Activated T-cell treated with anti-CD3 and anti-CD28 coated beads for 1 hour (primary cell): ENCODE data around the gene DGKB.
"Not testable (repeated sequence)": the region's sequence is repeated elsewhere in the genome, so short reads cannot be mapped to it uniquely, and the experiment has no call there.

Experiments
- DNase-seq: peaks from one replicate; pipeline ENCODE4 v3.0.0-alpha.2; 2020; ENCODE audit warnings: low read depth

DGKB gene

DNA sequence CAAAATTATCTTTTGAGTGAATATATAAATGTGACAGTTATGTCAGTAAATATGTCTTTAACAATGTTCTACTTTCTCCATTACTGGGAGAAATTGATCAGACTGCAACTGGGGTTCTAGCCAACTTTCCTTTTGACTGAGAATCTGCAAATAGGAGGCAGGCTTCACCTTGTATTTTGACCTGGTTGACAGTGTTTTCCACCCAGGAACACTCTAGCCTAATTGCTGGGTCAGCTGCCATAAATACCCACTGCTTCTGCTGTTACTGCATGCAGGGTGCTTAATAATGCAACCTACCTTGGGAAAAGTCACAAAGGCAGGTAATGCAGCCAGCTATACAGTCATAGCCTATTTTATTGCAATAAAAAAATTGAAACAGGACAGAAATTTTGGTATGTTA, 319.0 kb downstream of the DGKB start:
- no peak for DNase-seq

DNA sequence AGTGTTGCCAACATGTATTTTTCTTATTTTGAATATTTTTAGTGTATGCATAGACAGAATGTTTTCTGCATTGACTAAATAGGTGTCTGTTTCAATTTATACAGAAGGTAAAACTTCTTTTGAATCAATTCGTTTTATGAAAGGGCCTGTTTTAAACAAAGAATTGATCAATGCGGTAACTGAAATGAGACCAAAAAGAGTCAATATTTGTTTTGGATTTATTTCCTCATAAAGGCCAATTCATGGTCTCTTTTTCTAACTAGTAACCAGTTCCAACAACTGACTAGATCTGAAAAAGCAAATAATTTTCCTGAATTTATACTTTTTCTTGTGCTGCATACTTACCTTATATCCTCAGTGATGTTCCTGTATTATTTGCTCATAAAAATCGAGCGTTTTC, 320.5 kb downstream of the DGKB start:
- DNase-seq, result no peak

DNA sequence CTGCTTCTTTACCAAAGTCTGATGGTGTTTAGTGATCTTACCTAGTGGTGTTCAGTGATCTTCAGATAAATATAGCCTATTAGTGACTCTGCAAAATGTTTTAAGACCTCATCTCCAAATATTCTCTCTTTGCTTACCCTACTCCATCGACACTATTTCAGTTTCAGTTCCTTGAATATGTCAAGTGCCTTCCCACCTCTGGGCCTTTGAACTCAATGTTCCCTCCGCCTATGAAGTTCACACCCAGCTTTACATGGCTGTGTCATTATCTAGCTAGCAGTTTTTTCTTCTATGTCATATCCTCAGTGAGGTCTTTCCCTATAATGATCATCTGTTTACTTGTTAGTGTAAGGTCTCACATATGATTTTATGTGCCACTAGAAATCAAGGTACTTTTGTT, 322.6 kb downstream of the DGKB start:
- DNase-seq, result no peak

DNA sequence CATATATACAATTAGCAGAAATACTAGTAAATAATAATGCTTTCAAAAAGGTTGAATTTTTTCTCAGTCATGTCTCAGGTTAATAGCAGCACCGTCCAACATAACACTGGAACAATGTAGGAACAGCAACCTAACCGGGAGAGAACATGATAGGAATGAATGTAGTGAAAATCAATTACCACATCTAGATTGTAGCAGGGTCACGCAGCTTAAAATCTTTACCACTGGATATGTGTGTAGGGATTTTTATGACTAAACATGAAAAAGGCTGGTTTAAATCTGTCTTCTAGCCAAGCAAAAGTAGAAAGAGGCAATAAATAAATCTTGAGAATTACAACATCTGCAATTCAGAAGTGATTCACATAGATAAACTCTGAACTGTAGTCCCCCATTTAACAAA, 326.0 kb downstream of the DGKB start:
- DNase-seq, result no peak

DNA sequence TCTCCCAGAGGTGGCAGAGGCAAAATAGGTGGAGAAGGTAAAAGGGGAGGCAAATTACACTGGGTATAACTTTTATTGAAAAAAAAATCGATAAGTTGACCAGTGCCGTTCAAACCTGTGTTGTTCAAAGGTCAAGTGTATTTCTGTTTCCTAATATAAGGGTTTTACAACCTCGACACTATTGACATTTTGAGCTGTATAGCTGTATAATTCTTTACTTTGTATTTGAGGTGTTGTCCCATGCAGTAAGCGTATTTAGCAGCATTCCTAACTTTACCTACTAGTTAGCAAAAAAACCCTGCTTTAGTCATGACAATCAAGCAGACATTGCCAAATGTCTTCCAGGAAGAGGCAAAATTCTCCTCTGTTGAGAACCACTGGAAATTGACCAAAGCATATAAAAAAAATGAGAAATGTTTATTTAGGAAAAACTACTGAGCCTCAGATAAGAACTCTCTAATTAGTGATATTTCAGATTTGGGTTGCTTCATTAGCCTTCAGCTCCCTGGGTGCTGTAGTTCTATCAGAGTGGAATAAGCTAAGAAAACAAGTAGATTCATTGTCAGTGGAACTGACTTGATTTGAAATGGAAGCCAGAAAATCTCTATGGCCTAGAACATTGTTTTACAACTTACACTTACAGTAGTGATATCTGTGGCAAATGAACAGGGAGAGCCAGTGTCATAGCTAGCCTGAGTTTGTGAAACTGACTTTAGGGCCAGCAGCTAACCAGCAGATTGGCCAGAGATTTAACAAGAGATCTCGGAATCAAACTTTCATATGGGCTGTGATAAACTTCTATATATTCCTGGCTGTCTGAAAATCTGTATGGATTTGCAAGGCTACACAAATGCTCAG, 331.6 kb downstream of the DGKB start:
- DNase-seq, result no peak

DNA sequence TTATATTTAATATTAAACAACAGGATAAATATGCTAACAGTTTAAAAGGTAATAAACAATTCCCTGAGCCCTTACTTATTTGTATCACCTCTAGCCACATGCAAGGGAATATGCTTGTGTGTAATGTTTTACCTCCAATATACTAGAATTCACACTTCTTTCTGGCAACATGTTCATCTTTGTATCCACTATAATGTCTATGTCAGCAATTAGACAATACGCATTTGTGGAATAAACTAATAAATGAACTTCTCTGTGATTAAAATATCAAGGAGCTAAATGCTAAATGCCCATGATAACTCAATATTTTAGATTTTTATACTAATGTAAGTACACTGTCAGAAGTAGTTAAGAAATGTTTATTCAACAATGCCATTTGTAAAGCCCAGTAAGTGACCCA, 350.5 kb downstream of the DGKB start:
- no peak for DNase-seq

DNA sequence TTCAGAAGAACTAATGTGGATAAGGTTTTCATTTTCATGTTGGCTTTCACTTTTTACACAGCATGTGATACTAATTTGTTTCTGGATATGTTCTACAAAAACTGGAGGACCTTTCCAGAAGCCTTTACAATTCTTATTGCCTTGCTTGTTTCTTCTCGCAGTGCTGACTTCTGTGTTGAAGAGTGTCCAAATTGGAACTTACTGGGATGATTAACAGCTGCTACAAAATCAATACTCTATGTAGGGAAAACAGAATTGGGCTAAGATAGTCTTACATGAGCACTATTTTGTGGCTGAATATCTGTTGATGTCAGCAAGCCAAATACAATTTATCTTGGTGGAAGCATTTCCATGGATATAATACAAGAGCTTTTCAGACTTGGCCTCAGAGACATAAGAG, 351.2 kb downstream of the DGKB start:
- no peak for DNase-seq

DNA sequence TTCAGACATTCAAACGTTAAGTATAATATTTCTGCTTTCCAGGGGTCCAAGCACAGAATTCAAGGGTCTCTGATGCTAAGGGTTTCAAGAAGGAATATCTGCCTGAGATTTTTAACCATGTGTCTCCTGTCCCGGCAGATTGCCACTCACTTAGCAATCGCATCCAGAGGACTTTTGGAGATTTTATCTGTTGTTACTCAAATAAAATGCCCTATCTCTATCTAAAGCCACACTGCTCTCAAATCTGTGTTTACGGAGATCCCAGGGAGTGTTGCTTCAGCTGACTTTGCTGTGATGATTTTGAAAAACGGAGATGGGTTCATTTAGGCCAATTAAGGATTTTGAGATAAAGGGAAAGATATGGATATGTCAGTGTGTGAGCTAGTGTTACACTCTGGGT, 359.9 kb downstream of the DGKB start:
- no peak for DNase-seq

DNA sequence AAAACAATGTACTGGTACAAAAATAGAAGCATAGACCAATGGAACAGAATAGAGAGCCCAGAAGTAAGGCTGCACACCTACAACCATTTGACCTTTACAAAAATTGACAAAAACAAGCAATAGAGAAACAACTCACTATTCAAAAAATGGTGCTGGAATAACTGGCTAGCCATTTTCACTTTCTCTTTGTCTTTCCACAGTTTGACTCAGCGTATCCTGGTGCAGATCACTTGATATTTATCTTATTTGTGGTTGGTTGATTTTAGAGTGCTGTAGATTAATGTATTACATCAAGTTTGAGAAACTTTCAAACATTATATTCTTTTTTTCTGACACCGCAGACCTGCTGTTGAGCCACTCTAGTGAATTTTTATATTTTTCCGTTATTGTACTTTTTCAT, 381.4 kb downstream of the DGKB start:
- DNase-seq, result no peak

DNA sequence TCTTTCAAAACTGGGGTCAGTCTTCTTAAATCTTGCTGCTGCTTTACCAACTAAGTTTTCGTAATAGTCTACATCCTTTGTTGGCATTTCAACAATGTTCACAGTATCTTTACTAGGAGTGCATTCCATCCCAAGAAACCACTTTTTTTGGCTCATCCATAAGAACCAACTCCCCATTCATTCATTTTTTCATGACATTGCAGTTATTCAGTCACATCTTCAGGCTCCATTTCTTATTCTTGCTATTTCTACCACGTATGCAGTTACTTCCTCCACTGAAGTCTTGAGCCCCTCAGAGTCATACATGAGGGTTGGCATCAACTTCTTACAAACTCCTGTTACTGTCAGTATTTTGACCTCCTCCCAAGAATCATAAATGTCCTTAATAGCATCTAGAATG, 392.3 kb downstream of the DGKB start:
- no peak for DNase-seq

DNA sequence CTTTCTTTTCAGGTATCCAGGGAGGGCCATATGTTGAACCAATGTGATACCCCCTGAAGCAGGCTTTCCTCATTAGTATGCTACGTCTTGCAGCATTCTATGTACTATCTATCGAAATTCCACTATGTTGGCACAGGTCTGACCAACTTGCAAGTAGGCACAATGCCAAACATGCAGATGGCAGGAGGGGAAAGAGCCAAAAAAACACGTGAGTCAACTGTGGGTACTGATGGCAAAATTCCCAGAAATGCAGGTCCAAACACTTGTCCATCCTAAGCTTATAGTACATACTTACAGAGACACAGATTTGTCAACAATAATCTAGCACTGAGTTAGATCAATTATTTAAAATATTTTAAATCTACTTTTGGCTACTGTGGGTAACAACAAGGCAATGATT, 394.9 kb downstream of the DGKB start:
- DNase-seq, result no peak

DNA sequence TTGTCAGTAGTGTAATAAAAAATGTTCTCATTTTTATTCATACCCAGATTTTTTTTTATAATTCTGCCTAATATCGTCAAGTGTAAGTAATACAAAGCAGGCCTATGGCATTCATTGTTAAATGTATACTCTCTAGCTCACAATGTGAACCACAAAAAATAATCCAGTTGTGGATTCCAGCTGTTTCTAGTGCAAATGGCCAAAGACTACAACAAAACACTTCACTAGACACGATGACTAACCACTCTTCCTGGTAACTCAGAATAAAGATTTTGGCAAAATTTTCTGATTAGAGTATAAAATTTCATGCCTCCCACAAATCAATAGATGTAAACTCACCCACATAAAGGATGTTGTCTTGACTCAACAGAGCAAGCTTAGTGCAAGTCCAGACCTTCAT, 396.6 kb downstream of the DGKB start:
- no peak for DNase-seq

DNA sequence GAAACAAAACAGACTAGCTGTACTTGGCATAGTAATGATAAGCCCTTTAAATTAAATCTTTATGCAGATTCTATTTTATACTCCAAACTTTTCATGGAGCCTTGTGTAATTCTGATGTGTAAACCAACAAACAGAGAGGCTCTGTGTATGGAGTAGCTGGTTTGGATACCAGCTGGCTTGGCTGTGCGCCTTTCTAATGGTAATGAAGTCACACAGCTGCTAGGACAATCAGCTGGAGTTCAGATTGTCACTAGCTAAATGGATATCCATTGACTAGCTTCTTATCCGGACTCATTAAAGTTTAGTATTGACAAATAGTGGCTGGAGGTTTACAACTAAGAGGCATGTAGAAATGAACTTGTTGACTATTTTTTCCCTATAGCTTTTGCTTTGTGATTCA, 398.4 kb downstream of the DGKB start:
- DNase-seq, result no peak

DNA sequence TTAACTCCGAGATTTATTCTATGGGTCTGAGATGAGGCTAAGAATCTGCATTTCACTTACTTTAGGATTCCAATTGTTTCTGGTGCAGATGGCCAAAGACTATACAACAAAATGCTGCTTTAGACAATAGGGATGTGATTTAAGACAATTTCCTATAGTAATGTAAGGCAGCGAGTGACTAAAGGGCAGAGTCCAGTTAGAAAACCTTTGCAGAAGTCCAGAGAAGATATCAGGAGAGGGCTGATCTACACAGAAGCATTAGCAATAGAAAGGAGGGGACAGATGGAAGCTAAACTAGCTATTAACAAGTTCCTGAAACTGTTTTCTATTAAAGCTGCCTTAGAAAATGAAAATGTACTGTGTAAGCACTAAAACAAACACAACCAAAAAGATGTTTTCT, 398.9 kb downstream of the DGKB start:
- no peak for DNase-seq

DNA sequence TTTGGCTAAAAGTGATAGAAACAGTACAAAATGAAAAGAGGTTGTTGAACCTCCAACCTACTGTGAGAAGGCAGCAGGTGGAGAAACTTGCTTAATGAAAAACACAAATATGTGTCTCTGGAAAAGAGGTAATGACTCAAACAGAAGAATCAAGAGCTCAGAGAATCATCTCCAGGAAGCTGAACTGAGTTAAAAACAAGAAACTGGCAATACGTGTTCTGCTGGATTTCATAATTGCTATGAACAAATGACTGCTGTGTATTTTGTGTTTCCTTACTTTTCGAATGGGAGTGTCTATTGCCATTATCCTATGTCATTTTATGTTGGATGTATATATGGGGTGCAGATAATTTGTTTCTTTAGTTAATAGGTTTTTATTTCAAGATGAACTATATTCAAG, 401.1 kb downstream of the DGKB start:
- no peak for DNase-seq

DNA sequence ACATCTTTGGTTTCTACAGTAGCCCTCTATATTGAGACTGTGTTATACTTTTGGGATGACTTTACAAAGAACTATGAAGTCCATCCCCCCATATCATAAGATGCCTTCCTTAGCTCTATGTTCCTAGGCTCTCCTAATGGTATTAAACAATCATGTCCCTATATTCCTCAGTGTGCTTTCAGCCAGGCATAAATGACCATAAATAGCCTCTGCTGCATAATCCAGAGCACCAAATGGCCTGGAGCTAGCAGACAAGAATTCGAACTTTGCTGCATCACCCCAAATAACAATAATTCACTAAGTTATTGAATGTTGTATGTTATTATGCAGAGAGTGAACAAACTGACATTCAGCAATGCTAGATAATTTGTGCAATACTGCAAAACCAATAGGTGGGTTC, 405.2 kb downstream of the DGKB start:
- no peak for DNase-seq

DNA sequence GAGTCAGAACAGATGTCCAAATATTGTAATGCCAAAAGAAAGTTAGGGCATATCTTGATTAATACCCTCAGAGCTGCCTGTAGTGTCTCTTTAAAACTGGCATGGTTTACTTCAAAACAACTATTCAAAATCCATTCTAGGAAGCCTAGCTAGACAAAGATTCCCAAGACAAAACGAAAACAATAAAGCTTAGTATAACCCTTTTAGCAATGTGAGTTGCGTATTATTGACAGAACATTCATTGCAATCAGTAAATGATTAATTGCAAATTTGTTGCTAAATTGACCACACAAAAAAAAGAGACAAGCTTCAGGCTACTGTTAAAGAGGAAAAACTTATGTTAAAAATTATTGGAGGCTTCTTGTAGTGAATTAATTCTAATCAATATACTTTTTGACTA, 406.9 kb downstream of the DGKB start:
- no peak for DNase-seq

DNA sequence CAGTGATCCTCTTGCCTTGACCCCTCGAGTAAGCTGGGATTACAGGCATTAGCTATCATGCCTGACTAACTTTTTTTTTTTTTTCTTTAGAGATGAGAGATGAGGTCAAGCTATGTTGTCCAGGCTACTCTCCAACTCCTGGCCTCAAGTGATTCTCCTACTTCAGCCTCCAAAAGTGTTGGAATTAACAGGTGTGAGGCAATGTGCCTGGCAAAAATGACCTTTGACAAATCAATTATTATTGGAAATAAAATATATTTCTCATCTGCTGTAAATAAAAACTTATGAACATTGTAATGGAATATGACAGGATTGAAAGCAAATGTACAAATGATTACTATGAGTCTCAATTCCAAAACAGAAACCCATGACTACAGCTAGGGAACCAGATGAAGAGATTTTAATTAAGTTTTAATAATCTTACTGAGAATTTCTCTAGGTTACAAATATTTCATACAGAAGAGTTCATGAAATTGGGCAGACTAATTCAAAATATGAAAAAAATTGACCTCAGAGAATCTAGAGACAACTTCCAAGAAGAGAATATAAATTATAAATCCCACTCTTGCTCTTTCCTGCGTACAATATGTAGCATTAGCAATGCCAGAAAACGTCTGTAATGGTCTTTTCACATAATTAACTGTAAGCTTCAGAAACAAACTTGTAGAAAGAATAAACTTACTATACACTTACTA, 414.7 kb downstream of the DGKB start:
- DNase-seq, result no peak

DNA sequence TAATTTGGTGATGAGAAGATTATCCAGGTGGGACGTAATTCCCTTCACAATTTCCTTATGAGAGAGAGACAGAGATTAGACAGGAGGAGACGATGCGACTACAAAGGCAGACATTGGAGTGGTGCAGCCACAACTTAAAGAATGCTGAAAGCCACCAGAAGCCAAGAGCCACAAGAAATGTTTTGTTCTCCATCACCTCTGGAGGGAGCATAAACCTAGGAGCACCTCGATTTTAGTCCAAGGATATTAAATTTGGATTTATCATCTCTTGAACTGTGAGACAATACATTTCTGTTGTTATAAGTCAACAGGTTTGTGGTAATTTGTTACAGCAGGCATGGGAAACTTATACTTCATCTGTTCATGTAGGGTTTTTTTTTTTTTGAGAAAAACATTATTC, 418.9 kb downstream of the DGKB start:
- no peak for DNase-seq

DNA sequence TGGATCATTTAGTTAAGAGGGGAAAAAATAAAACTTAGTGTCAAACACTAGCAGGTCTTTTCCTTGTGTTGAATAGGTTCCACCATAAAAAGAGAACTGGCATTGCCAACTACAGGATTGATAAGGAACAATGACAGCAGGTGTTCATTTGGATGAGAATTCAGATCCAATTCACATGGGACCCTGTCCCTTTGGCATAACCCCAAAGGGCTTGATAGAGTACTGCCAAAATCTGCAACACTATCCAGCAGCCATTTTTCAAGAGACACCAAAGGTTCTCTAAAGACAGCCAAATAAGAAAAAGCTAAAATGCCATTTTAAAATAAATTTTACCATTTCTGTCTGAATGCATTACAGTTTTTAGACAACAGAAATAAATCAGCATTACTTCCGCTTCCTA, 422.3 kb downstream of the DGKB start:
- DNase-seq, result no peak

DNA sequence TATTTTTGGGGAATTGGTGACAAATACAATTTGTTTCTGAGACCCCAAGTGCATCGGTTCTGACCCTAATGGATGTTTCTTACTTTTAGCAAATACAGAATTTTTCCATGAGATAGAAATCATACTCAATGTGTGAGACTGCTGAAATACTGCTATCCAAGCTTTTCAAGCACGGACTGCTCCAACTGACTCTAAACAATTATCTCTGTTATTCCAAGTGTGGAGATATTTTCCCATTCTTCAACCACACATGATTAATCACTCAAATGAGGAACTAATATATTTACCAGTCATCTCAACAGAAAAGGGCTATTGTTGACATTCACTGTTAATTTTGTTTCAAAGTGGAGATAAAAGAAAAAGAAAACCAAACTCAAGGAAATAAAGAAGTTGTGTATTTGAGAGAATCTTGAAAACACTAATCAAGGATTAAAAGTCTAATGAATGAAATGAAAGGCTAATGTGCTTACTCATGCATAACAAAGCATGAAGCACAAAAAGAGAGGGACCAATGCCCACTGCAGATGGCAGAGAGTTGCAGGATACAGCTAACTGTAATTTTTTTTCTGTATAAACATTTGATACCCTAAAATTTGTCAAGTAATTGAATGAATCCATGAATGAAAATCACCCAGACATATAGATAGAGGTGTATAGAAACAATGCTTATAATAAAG, 423.6 kb downstream of the DGKB start:
- DNase-seq, result no peak

DNA sequence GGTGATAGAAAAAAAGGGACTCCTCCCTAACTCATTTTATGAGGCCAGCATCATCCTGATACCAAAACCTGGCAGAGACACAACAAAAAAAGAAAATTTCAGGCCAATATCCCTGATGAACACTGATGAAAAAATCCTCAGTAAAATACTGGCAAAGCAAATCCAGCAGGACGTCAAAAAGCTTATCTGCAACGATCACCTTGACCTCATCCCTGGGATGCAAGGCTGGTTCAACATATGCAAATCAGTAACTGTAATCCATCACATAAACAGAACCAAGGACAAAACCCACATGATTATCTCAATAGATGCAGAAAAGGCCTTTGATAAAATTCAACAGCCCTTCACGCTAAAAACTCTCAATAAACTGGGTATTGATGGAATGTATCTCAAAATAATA, 440.8 kb downstream of the DGKB start:
- DNase-seq, result not testable (repeated sequence)

DNA sequence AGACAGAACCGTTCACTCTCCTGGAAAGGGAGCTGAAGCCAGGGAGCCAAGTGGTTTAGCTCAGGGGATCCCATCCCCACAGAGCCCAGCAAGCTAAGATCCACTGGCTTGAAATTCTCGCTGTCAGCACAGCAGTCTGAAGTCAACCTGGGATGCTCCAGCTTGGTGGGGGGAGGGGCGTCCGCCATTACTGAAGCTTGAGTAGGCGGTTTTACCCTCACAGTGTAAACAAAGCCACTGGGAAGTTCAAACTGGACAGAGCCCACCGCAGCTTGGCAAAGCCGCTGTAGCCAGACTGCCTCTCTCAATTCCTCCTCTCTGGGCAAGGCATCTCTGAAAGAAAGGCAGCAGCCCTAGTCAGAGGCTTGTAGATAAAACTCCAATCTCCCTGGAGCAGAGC, 443.7 kb downstream of the DGKB start:
- DNase-seq, result not testable (repeated sequence)
